ENCODE measurements around the gene DNAJC16.

The DNAJC16 gene

DNA sequence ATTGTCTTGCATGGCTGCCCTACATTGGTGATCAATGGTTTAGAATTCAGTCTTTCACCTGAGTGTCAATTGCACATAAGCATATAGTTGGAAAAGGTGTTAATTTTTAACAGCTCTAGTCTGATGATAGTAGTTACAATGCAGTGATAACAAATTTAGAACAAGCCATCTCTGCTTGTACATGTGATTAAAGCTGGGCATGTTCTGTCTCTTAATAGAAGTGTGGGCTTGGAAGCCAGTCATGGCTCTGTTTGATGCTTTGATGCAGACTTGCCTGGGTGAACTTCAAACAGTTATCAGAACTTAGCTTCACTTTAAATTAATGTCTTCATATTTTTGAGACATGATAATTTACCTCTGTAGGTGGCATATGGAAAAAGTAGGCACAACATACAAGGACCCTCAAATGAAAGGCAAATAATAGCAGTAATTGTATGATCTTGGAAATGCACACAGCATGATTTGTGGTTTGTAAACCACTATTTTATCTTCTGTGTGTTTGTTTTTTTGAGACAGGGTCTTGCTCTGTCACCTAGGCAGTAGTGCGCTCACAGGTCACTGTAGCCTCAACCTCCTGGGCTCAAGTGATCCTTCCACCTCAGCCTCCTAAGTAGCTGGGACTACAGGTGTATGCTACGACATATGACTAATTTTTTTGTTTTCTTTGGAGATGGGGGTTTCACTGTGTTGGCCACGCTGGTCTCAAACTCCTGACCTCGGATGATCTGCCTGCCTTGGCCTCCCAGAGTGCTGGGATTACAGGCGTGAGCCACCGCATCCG, 94.4 kb downstream of the DNAJC16 start:
- DNase-seq (ENCODE audit: low read depth in 2 of 2), result no peak

DNA sequence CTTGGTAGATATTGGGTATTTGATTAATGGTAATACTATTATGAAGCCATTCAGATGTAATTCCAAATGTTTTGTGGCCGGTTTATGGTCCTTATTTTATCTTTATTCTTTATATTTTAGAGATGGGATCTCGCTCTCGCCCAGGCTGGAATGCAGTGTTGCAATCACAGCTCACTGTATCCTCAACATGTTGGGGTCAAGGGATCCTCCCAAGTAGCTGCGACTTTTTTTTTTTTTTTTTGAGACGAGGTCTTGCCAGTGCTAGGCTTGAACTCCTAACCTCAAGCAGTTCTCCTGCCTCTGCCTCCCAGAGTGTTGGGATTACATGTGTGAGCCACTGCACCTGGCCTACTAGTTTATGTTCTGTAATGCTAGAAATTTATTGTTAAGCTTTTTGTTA, 95.3 kb downstream of the DNAJC16 start:
- no peak for DNase-seq (ENCODE audit: low read depth in 2 of 2)

DNA sequence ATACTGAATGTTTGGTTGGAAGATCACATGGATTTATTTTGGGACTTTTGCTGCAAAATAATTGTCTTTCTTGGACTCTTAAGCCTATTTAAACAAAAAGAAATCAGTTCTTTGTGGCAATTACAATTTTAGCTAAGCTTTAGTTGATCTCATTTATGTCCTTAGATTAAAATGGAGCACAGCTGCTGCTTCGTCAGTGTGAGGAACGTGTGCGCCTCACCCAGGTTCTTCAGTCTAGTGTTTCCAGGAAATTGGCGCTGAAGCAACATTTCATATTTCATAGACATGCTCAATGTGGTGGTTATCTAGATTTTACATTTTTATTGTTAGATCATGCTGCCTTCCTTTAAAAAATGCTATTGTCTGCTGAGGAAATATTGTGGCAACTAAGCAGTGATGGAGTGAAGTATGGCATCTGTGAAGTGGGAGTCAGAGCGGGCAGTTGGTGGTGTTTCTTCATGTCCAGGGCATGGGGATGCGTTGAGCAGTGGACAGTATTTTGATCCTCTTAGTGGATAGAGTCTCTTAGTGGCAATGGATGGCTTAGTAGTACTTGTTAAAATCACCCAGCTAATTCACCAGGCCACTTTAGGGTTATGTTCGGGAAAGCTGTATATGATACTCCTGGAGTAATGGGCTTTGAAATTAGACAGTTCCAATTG, 96.2 kb downstream of the DNAJC16 start:
- DNase-seq (ENCODE audit: low read depth in 2 of 2), result no peak

DNA sequence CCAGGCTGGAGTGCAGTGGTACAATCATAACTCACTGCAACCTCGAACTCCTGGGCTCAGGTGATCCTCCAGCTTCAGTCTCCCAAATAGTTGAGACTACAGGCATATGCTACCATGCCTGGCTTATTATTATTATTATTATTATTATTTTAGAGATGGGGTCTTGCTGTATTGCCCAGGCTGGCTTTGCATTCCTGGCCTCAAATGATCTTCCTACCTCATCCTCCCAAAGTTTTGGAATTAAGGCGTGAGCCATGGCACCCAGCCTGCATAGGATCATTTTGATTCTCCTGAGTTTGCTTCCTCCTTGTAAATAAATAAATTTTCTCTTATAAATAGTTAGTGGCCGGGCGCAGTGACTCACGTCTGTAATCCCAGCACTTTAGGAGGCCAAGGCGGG, 96.8 kb downstream of the DNAJC16 start:
- DNase-seq (ENCODE audit: low read depth in 2 of 2), result no peak

DNA sequence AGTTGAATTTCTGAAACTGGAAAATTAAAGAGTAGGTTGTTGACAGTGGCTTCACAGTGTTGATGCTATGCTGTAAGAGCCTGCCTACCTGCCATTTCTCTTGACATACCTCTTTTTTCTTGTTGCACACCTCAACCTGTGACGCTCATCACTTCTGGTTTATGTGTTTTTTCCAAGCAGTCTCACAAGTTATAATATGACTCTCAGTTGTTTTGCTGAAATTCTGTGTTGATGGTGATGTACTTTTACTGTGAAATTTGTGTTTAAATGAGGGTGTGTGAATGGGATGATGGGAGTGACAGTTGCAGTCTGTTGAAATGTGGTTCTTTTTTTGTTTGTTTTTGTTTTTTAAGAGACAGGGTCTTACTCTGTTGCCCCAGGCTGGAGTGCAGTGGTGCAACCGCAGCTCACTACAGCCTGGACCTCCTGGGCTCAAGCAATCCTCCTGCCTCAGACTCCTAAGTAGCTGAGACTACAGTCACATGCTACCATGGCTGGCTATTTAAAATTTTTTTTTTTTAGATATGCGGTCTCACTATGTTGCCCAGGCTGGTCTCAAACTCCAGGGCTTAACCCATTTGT, 97.6 kb downstream of the DNAJC16 start:
- no peak for DNase-seq (ENCODE audit: low read depth in 2 of 2)

DNA sequence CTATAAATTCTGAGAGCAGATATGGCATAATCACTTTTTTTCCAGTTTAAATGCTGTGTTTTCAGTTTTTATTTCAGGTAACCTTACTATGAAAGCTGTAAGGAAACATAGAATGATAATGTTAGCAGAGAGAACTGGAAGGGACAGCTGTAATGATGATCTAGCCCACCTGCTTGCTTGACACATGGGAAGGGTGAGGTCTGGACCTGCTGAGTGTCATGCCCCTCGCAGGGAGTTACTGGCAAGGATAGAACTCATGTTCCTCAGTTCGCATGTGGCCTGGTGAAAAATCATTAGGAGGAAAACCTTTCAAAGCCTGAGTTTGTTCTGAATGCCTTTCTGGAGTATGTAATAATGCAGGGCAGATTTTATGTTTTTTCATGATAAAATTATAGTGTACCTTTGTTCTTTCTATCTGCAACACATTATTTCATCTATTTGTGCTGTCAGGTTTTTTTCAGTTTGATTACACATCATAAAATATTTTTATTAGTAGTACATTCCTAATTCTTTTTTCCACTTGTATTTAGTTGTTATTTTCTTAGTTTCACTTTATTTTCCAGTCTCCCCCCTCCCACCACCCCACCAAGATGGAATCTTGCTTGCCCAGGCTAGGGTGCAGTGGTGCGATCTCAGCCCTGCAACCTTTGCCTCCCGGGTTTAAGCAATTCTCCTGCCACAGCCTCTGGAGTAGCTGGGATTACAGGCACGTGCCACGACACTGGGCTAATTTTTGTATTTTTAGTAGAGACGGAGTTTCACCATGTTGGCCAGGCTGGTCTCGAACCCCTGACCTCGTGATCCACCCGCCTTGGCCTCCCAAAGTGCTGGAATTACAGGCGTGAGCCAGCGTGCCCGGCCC, 98.6 kb downstream of the DNAJC16 start:
- DNase-seq (ENCODE audit: low read depth in 2 of 2), result no peak

Data from stimulated activated CD8-positive, alpha-beta memory T cell treated with anti-CD3 and anti-CD28 coated beads, Interleukin-7, amount 100 ng/mL, for 4 hours (primary cell).